ENCODE data around the gene CACNA1C.

Gene CACNA1C

GRCh38 chr12:2256915-2257314, 204.1 kb downstream of the CACNA1C start:
- H3K4me3 ChIP-seq (ENCODE audit: low read depth, low read length): no peak overlapping the region
- no peak for TF ChIP-seq MAX (IDR thresholded peaks at IDR 0.05; ENCODE audit: low read depth, low read length)
- no peak for TF ChIP-seq MYC (IDR thresholded peaks at IDR 0.05; ENCODE audit: low read depth, low read length)
- TF ChIP-seq POLR2A (IDR thresholded peaks at IDR 0.05; ENCODE audit: extremely low read depth, insufficient read length): no peak
- TF ChIP-seq CTCF (IDR thresholded peaks at IDR 0.05; ENCODE audit: low read depth, low read length): no peak
- no peak for DNase-seq (ENCODE audit: low read depth)

GRCh38 chr12:2258025-2258424, 205.2 kb downstream of the CACNA1C start:
- peak; percentile 52 for DNase-seq (ENCODE audit: low read depth)
- no peak overlapping the region for H3K4me3 ChIP-seq (ENCODE audit: low read depth, low read length)
- TF ChIP-seq MYC (IDR thresholded peaks at IDR 0.05; ENCODE audit: low read depth, low read length) (peak; percentile 18; the same call in 1 of the 2 replicates), POLR2A (IDR thresholded peaks at IDR 0.05; ENCODE audit: extremely low read depth, insufficient read length) (no peak), CTCF (IDR thresholded peaks at IDR 0.05; ENCODE audit: low read depth, low read length) (no peak), MAX (IDR thresholded peaks at IDR 0.05; ENCODE audit: low read depth, low read length) (peak; percentile 11; the same call in 1 of the 2 replicates)

- TF ChIP-seq POLR2A (IDR thresholded peaks at IDR 0.05; ENCODE audit: extremely low read depth, insufficient read length): no peak
- no peak for TF ChIP-seq MYC (IDR thresholded peaks at IDR 0.05; ENCODE audit: low read depth, low read length)
- no peak for TF ChIP-seq CTCF (IDR thresholded peaks at IDR 0.05; ENCODE audit: low read depth, low read length)
- TF ChIP-seq MAX (IDR thresholded peaks at IDR 0.05; ENCODE audit: low read depth, low read length): no peak; the same call in 1 of the 2 replicates
- DNase-seq (ENCODE audit: low read depth): peak; percentile 79
- H3K4me3 ChIP-seq (ENCODE audit: low read depth, low read length): no peak overlapping the region
Observed at GRCh38 chr12:2259369-2259768, 206.6 kb downstream of the CACNA1C start.

DNA sequence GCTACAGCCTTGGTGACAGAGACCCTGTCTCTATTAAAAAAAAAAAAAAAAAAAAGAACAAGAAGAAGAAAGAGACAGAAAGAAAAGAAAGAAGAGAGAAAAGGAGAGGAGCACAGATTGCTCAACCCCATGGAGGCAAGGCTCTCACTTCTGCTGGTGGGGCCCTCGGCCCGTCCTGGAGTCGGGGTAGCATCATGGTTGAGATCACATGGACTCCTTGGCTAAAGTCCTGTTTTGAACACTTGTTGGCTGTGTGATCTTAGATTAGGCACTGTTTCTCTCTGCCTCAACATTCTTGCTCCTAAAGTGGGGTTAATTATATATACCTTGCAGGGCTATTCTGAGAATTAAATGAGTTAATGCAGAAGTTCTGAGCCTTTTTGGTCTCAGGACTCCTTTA, 207.7 kb downstream of the CACNA1C start:
- TF ChIP-seq MAX (IDR thresholded peaks at IDR 0.05; ENCODE audit: low read depth, low read length): no peak
- no peak for TF ChIP-seq MYC (IDR thresholded peaks at IDR 0.05; ENCODE audit: low read depth, low read length)
- no peak for DNase-seq (ENCODE audit: low read depth)
- H3K4me3 ChIP-seq (ENCODE audit: low read depth, low read length): no peak overlapping the region

DNA sequence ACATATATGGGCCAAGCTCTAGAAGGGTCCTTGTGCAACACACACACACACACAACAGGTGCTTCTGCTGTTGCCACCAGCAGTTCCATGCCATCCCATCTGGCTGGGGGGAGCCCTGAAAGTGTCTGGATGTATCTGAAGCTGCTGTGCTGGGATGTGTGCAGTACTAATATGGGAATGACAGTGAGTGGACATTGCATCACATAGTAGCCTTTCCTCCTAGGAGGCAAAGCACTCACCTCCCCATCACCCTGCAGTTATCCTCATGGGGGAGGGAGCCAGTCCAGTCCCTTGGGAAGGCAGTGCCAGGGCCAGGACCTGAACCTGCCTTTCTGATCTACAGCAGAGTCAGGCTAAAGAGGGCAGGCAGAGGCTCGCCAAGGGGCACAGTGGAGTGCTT, 208.9 kb downstream of the CACNA1C start:
- TF ChIP-seq POLR2A (IDR thresholded peaks at IDR 0.05; ENCODE audit: extremely low read depth, insufficient read length): no peak
- no peak for TF ChIP-seq MAX (IDR thresholded peaks at IDR 0.05; ENCODE audit: low read depth, low read length)
- TF ChIP-seq CTCF (IDR thresholded peaks at IDR 0.05; ENCODE audit: low read depth, low read length): no peak
- no peak for DNase-seq (ENCODE audit: low read depth)
- H3K4me3 ChIP-seq (ENCODE audit: low read depth, low read length): no peak overlapping the region

GRCh38 chr12:2262449-2262848, 209.7 kb downstream of the CACNA1C start:
- no peak for DNase-seq (ENCODE audit: low read depth)
- H3K4me3 ChIP-seq (ENCODE audit: low read depth, low read length): no peak overlapping the region
- TF ChIP-seq MYC (IDR thresholded peaks at IDR 0.05; ENCODE audit: low read depth, low read length) (no peak), POLR2A (IDR thresholded peaks at IDR 0.05; ENCODE audit: extremely low read depth, insufficient read length) (no peak), MAX (IDR thresholded peaks at IDR 0.05; ENCODE audit: low read depth, low read length) (no peak), CTCF (IDR thresholded peaks at IDR 0.05; ENCODE audit: low read depth, low read length) (no peak)
